ENCODE measurements around the gene CLCC1.
"Not testable (repeated sequence)": the region's sequence is repeated elsewhere in the genome, so short reads cannot be mapped to it uniquely, and the experiment has no call there.

Gene CLCC1, protein sequence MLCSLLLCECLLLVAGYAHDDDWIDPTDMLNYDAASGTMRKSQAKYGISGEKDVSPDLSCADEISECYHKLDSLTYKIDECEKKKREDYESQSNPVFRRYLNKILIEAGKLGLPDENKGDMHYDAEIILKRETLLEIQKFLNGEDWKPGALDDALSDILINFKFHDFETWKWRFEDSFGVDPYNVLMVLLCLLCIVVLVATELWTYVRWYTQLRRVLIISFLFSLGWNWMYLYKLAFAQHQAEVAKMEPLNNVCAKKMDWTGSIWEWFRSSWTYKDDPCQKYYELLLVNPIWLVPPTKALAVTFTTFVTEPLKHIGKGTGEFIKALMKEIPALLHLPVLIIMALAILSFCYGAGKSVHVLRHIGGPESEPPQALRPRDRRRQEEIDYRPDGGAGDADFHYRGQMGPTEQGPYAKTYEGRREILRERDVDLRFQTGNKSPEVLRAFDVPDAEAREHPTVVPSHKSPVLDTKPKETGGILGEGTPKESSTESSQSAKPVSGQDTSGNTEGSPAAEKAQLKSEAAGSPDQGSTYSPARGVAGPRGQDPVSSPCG

DNA sequence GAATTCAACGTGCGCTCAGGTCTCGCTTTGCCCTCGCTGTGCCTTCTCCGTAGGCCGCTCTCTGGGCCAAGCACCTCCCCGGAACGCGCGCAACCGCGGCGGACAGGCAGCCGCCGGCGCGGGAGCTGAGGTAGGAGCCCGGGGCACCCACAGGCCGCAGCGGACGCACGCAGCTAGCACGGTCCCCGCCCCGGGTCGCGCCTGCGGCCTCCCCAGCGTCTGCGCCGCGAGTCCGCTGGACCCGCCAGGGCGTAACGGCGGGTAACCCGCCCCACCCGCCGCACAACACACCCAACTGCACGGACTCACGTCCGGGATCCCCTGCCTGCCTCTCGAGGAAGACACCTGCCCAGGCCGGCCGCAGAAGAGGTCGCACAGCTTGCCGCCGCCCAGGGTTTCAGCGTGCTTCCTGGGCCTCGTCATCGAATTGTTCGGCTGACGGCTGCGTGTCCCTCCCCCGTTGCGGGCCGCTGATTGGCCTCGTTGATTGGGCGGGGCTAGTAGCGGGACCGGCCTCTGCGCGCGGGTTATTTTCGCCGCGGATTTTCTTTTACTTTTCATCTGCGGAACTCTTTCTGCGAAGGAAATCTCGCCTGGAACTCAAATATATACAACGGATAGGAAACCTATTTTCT is at the start of gene CLCC1:
Gene CLCC1 (minus strand): TSS at position 433 of the 635 bp plus-strand sequence. CDS start 13,047 bp downstream, outside the sequence.
- DNase-seq (ENCODE audit: extremely low read depth in 1 of 2, low read depth in 1 of 2) = peak; percentile 74 to 84

DNA sequence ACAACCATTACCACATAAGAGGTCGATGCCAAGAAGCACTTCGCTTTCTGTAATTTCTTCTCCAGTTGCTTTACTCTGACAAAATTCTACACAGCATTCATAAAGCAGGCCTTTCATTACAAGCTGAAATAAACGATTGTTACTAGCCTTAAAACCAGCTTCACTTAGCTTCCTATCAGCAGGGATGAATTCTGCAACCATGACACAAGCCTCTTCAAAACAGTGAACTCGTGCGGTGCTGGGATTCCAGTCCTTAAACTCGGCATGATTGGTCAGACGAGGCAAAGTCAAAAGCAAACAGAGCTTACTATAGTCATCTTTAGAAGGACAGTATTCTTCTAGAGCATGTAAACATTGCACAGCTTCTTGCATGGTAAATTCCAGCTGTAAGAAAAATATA is 48.1 kb upstream of the CLCC1 start:
- DNase-seq (ENCODE audit: extremely low read depth in 1 of 2, low read depth in 1 of 2) = no peak

DNA sequence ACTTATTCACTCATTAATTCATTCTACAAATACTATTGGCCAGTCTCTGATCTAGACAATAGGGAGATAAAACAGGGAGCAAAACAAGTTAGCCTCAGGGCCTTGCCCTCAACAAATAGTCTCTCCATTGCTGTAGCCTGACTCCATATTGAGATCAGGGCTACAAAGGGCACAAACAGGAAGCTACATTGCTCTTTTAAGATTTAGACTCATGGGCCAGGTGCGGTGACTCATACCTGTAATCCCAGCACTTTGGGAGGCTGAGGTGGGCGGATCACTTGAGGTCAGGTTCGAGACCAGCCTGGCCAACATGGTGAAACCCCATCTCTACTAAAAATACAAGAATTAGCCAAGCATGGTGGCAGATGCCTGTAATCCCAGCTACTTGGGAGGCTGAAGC is 33.3 kb upstream of the CLCC1 start:
- DNase-seq (ENCODE audit: extremely low read depth in 1 of 2, low read depth in 1 of 2) = not testable (repeated sequence)

DNA sequence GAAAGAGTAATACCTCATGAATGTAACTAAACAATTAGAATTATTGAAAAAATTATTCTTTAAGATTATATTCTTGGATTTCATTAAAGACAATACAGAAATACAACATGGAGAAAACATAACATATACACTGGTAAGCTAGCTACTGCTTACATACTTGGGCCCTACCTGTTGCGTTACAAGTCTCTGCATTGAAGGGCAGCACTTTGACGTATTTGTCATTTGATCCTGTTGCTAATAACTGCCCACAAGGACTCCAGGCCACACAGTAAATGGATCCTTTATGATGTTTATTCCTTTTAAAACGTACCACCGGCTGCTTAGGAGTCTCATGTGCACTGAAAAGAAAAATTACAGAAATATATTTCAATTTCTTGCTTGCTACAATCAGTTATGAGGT is 19.8 kb upstream of the CLCC1 start:
- no peak for DNase-seq (ENCODE audit: extremely low read depth in 1 of 2, low read depth in 1 of 2)

DNA sequence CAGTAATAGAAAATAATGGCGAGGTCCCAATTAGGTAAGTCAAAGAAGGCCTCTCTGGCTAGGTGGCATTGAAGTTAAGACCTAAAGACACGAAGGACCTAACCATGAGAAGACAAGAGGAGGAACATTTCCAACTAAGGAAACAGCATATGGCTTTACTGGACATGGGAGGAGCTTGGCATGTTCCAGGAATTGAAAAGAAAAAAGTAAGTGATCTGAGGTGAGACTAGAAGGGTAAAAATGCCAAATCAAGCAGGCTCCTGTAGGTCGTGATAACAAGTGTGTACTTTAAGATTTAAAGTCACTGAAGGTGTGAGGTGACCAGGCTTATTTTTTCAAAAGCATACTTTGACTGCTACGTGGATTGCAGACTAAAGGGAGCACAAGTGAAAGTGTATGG is 13.4 kb upstream of the CLCC1 start:
- DNase-seq (ENCODE audit: extremely low read depth in 1 of 2, low read depth in 1 of 2) = no peak

DNA sequence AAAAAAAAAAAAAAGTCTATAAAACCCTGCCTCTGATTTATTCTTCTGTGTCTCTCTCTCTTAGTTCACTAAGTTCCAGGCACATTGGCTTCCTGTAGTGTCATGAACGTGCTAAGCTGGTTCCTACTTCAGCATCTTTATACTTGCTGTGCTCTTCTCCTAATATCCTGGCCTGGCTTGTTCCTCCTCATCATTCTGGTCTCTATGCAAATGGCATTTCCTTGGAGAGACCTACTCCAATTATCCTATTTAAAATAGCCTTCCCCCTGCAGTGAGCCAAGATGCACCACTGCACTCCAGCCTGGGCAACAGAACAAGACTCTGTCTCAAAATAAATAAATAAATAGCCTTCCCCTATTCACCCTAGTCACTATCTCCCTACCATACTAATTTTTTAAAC is 9.7 kb upstream of the CLCC1 start:
- no peak for DNase-seq (ENCODE audit: extremely low read depth in 1 of 2, low read depth in 1 of 2)

DNA sequence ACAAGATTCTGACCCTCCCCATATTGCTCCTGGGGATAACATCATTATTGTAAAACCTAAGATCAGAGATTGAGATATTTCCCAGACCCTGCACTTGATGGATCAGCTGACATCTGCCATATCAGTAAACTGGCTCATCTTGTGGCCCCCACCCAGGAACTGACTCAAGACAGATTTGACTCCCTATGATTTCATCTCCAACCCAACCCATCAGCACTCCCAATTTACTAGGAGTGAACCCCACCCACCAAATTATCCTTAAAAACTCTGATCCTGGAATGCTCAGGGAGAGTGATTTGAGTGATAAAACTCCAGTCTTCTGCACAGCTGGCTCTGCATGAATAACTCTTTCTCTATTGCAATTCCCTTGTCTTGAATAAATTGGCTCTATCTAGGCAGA is 6.1 kb upstream of the CLCC1 start:
- DNase-seq (ENCODE audit: extremely low read depth in 1 of 2, low read depth in 1 of 2) = no peak

DNA sequence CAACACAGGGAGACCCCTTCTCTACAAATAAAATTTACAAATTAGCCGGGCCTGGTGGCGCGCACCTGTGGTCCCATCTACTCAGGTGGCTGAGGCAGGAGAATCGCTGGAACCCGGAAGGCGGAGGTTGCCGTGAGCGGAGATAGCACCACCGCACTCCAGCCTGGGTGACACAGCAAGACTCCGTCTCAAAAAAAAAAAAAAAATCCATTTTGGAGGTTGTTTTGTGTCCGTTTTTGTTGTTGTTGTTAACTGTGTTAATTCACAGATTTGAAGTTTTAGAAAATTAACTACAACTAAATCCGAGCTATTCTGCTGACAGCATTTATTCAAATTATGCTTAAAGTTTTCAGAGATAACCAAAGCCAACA is 618 bp downstream of the CLCC1 start:
- peak in 1 of 2 donors; percentile 12 for DNase-seq (ENCODE audit: extremely low read depth in 1 of 2, low read depth in 1 of 2)

DNA sequence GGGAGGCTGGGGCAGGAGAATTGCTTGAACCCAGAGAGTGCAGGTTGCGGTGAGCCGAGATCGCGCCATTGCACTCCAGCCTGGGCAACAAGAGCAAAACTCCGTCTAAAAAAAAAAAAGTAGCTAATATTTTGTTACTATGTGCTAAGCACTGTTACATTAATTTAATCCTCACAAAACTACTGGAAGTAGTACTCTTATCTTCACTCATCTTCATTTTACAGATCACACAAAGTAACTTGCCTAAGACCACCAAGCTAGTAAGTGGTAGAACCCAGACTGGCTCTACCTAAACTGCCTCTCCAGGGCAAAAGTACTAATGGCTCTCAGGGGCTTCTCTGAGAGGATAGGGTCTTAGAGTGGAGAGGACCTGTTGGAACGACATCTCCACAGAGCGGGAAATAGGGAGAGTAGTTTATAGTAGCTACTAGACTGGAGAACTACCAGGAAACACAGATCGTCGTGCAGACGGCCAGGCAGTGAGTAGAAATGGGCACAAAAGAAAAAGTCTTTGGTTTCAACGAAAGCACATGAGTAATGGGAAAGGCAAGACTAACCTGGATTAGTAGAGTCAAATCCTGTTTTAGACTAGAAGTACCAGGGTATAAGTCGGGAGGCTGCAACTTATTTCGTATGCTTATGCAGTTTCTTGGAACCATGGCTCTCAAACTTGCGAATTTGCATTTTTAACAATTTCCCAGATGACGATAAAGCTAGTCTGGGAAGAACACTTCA is 1.4 kb downstream of the CLCC1 start:
- DNase-seq (ENCODE audit: extremely low read depth in 1 of 2, low read depth in 1 of 2) = no peak

DNA sequence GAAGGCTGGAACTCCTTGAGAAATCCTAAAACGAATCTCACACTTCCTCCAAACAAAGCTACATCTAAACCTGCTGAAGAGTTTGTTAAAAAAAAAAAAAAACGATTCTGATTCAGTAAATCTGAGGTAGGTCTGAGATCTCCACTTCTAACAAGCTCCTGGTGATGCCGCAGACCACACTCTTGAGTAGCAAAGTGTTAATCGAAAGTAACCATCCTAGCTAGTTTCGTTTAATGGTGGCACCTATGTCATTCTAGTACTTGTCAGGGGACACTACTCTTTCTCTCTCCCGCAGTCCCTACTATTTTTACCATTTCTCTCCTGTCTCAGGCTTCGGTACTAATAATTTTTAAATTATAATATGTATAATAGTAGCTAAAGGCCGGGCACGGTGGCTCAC is 2.1 kb downstream of the CLCC1 start:
- no peak for DNase-seq (ENCODE audit: extremely low read depth in 1 of 2, low read depth in 1 of 2)

DNA sequence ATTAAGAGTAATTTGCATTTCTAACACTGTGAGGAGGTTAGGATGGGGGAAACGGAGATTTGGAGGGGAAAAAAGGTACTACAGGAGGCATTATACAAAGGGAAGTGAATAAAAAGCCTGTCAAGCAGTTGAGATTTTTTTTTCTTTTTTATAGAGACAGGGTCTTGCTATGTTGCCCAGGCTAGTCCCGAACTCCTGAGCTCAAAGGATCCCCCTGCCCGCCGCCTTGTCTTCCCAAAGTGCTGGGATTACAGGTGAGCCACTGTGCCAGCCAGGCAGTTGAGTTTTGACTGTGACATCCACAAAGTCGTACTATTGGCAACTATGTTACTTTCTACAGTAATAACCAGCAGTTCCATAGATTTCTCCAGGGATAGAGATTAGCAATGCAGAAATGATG is 2.6 kb downstream of the CLCC1 start:
- no peak for DNase-seq (ENCODE audit: extremely low read depth in 1 of 2, low read depth in 1 of 2)

DNA sequence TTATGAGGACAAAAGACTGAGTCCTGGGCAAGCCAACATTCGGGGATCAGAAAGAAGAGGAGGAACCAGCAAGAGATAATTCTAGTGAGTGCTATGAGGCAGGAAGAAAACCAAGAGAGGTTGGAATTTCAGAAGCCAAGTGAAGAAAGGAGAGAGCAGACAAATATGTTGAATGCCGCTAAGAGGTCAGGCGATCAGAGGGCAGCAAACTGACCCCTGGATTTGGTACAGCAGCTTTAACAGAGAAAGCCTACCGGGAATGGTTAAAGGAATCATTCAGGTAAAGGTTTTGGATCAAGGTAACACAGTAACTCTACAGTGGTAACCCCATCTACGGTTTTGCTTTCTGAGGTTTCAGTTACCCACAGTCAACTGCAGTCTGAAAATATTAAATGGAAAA is 5.4 kb downstream of the CLCC1 start:
- no peak for DNase-seq (ENCODE audit: extremely low read depth in 1 of 2, low read depth in 1 of 2)

DNA sequence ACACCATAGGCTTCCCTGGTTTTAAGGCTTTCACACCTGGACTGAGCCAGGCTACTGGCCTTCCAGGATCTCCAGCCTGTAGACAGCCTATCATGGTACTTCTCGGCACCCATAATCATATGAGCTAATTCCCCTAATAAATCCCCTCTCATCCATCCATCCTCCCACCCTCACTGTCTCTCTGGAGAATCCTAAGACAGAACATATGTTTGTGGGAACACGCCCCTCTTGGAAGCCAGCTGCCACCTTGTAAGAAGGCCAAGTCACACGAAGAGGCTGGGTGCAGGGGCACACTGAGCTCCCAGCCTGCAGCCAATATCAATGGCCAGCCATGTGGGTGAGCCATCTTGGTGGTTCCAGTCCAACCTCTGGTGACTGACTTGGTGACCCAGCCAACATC is 7.4 kb downstream of the CLCC1 start:
- DNase-seq (ENCODE audit: extremely low read depth in 1 of 2, low read depth in 1 of 2) = no peak

DNA sequence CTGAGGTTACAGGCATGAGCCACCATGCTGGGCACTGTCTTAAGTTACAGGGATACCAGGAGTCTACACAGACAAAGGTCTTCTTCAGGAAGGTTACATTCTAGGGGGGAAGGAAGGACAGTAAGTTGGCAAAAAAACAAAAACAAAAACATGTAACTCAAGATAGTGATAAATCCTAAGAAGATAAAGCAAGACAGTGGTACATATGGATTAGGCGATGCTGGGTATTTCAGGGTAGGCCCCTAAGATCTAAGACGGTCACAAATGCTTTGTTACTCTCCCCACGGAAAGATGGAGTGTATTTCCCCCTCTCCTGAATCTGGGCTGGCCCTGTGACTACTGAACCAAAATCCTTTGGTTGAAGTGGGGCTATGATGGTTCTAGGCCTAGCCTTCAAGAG is 8.2 kb downstream of the CLCC1 start:
- DNase-seq (ENCODE audit: extremely low read depth in 1 of 2, low read depth in 1 of 2) = no peak

DNA sequence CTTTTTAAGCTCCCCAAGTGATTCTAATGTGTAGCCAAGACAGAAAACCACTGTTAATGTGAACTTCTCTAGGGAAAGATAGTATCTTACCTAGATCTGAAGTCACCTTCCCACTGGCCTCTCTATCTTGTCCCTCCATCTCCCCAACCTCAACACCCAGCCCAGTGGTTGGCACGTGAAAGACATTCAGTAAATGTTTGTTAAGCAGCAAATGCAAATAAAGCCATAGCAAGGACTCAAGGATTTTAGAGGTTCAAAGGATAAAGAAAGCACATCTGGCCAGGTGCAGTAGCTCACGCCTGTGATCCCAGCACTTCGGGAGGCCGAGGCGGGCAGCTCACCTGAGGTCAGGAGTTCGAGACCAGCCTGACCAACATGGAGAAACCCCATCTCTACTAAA is 9.8 kb downstream of the CLCC1 start:
- DNase-seq (ENCODE audit: extremely low read depth in 1 of 2, low read depth in 1 of 2) = no peak

DNA sequence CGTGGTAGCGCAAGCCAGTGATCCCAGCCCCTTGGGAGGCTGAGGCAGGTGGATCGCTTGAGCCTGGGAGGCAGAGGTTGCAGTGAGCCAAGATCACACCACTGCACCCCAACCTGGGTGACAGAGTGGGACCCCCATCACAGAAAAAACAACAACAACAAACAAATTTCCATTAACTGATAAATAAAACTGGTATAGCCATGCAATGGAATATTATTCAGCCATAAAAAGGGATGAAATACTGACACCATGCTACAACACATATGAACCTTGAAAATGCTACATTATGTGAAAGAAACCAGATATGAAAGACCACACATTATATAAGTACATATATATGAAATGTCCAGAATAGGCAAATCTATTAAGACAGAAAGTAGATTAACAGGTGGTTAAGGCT is 12.0 kb downstream of the CLCC1 start:
- no peak for DNase-seq (ENCODE audit: extremely low read depth in 1 of 2, low read depth in 1 of 2)

DNA sequence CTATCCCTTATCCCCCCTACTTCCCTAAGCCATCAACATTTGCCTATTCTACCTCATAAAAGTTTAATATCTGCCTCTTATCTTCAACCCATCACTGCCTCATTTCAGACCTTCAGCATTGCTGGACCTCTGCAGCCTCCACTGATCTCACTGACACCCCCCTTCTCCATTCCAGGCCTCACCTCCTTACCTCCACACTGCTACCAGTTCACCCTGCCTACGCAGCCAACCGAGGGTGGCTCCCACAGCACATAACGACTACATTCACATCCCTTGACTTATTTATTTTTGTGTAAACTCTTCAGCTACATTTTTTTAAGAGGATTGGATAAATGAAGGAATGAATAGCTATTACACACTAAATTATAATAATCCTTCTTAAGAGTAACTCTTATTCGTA is 14.2 kb downstream of the CLCC1 start:
- DNase-seq (ENCODE audit: extremely low read depth in 1 of 2, low read depth in 1 of 2) = no peak

DNA sequence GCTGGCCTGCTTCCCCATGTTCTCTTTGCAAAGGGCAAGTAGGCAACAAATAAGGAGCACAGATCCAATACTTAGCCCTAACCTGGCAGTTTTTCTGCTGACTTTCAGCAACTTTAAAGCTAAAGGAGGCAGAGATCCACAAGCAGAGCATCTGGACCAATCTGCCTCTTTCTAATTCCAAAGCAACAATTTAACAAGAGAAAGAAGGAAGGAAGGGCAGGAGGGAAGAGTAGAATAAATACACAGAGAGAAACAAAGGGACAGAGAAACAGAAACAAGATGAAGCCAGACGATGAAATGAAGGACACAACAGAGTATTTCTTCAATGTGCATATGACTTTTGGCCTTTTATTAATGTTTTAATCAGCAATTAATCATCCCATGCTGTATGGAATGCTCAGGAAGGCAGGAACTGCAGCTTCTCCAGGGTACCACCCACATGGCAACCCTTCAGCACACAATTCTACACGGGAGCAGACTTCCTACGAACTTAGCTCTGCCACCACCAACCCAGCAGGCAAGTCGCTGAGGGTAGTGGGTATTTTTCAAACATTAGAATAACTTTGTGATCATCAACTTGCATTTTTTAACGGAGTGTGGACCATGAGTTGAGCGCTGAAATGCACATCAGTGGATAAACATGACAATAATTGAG is 15.3 kb downstream of the CLCC1 start:
- no peak for DNase-seq (ENCODE audit: extremely low read depth in 1 of 2, low read depth in 1 of 2)

DNA sequence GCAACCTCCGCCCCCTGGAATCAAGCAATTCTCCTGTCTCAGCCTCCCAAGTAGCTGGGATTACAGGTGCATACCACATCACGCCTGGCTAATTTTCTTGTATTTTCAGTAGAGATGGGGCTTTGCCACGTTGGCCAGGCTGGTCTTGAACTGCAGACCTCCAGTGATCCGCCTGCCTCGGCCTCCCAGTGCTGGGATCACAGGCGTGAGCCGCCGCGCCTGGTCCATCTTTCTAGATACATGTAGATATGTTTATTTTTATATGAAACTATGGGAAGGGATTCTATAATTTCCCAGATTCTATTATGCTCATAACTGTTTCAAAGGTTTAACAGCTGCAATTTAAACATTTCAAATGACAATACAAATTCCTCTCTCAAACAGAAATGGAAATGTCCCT is 27.1 kb downstream of the CLCC1 start:
- no peak for DNase-seq (ENCODE audit: extremely low read depth in 1 of 2, low read depth in 1 of 2)

DNA sequence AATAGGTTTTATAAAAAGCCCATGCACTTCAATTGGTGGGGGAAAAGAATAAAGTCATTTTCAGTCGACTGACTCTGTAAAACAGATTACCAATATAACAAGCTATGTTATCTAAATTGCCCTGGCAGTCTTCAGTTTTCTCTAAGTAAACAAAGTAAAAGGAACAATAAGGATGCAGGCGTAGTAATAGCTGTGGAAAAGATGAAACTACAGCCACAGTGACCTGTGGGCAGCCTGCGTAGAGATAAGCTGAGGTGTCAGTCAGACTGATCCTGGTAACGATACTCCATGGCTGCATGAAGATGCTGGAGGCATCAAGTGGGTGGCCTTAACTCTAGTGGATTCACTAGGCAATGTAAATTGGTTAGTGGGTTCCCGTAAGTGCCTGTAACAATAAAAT is 29.3 kb downstream of the CLCC1 start:
- no peak for DNase-seq (ENCODE audit: extremely low read depth in 1 of 2, low read depth in 1 of 2)

DNA sequence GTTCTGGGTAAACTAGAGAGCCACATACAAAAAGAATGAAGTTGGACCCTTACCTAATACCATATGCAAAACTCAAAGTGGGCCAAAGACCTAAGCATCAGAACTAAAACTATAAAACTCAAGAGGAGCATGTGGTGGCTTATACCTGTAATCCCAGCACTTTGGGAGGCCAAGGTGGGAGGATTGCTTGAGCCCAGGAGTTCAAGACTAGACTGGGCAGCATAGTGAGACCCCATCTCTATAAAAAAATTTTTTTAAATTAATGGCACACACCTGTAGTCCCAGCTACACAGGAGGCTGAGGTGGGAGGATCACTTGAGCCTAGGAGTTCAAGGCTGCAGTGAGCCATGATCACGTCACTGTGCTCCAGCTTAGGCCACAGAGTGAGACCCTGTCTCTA is 35.7 kb downstream of the CLCC1 start:
- not testable (repeated sequence) for DNase-seq (ENCODE audit: extremely low read depth in 1 of 2, low read depth in 1 of 2)
